NOMO-1 treated with dmso at 0.1 percent for 144 hours (cell line): Measurements from ENCODE around the gene CACNA1F.

ENCODE experiments used
- DNase-seq: peaks from one replicate; lab custom pipeline; 2025; ENCODE audit not compliant: unreplicated experiment; lab: John Stamatoyannopoulos, UW

CACNA1F gene

GRCh38 chrX:49199906-49200771 lies 33.0 kb downstream of the CACNA1F start, which contains the start of gene SYP:
Gene SYP, minus strand, starts transcription at chrX:49200193. Its CDS starts 7 bp downstream, at chrX:49200186.
- DNase-seq = peak; percentile 60

GRCh38 chrX:49199315-49199595 lies 33.9 kb downstream of the CACNA1F start:
- DNase-seq = no peak

DNA sequence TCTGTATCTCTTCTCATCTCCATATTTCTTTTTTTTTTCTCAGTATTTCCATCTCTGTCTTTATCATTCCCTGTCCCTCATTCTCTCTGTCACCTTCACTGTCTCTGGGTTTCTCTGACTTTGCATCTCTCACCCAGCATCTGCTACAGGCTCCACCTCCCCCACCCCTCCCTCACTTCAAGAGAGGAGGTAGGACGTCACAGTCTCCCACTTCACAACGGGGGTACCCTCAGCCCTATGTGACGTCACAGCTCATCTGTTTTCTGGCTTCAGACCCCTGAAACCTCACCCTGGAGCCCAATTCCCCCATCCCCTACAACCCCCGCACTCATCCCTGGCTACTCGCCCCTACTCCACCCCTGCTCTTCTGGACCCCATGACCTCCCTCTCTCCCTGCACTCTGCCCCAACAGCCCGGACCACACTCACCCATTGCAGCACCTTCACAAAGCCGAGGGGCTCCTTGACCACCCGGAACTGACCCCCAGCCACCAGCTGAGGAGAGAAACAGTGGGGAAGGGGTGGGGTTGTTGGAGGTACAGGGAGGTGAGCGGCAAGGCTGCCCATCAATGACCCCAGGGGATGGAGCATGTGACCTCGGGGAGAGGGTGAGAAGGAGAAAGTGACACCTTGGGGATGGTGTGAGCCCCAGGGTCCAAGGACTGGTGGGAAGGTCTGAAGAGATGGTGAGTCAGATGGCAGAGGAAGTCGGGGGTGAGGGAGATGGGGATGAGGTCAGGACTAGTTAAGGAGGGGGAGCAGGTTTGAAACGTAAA lies 34.4 kb downstream of the CACNA1F start:
- no peak for DNase-seq

DNA sequence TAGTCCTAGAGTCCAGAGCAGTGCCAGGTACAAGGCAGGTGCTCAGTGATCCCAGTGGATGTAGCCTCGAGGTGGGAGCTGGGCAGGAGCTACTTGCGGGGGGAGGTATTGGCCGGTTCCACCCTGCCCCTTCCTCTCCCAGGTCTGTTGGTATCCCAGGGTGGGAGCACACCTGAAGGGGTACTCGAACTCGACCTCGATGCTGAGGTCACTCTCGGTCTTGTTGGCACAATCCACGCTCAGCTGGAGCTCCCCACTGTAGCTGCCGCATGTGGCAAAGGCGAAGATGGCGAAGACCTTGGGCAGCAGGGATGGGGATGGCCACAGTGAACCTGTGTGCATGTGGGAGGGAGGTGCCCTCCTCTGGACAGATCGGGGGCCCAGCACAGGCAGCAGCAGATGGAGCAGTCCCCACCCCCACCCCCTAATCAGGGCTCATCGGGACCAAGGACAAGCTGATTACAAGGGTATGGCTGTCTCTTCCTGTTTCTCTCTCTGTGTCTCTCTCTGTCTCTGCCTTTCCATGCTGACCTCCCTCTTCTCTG lies 35.5 kb downstream of the CACNA1F start:
- DNase-seq = no peak

DNA sequence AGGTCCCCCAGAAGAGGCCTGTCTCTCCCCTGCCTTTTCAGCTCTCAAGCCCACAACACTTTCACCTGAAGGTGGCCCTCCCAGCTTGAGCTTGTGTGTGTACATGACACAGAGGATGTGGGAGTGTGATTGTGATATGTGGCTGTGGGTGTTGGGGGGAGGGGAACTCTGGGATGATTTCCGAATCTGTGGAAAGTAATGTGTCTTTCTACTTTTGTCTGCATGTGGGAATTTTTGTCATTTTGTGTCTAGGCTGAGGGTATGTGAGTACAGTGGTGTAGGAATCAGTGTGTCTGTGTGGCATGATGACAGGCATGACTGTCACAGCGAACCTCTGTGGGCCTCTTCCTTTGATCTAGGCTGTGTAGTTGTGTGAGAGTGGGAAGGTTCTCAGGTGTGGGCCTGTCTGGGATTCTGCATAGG lies 39.6 kb downstream of the CACNA1F start:
- DNase-seq = no peak

- no peak for DNase-seq
Measured at GRCh38 chrX:49192722-49193328, 40.3 kb downstream of the CACNA1F start.

- DNase-seq = no peak
Measured at GRCh38 chrX:49191574-49192011, 41.5 kb downstream of the CACNA1F start.

- peak; percentile 97 for DNase-seq
Measured at GRCh38 chrX:49190821-49191573, 42.1 kb downstream of the CACNA1F start.

GRCh38 chrX:49189606-49190005 lies 43.5 kb downstream of the CACNA1F start:
- DNase-seq = no peak

DNA sequence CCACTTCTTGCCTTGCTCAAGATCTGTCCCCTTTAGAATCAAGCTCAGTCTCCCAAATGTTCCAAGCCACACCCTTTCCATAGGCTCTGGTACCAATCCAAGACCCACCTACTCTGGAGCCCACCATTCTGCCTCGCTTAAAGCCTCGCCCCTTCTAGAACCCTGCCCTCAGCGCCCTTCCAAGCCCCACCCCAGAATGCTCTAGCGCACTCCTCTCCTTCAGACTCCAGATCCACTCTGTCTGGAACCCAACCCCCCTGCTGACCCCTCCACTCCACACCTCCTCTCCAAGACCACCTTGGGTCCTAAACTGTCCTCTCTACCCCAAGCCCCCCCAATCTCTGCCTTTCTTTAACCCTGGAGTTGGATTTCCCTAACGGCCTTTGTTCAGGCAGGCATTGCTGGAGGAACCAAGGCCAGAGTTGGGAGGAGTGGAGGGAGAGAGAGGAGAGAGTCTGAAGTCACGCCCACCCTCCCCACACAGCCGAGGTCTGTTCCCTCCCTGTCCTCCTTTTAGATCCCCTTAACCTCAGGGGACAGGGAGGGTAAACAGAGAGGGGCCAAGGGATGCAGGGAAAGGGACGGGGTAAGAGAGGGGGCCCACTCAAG lies 44.6 kb downstream of the CACNA1F start:
- DNase-seq = no peak

DNA sequence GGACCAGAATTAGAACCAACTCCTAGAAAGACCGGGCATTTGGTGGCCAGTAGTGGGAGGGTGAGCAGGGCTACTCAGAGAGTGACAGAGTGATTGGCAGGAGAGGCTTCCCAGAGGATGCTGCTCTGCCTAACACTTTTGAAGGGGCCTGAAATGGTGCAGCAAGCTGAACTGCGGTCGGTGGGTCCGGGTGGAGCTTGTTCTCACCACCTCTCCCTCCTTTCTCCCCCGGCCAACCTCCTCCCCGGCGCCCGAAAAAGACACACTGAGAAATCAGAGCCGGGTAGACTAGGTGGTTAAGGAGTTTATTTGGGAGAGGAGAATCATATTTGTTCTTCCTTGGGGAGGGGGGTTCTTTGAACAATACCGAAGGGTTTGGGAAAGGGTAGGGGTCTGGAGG lies 45.6 kb downstream of the CACNA1F start:
- no peak for DNase-seq

GRCh38 chrX:49187028-49187394 lies 46.1 kb downstream of the CACNA1F start:
- no peak for DNase-seq

- DNase-seq = peak; percentile 63
Measured at GRCh38 chrX:49186125-49187027, 46.8 kb downstream of the CACNA1F start, which contains the start of gene PRICKLE3. Gene PRICKLE3, minus strand, starts transcription at chrX:49186373. Its CDS starts 76 bp downstream, at chrX:49186297.

DNA sequence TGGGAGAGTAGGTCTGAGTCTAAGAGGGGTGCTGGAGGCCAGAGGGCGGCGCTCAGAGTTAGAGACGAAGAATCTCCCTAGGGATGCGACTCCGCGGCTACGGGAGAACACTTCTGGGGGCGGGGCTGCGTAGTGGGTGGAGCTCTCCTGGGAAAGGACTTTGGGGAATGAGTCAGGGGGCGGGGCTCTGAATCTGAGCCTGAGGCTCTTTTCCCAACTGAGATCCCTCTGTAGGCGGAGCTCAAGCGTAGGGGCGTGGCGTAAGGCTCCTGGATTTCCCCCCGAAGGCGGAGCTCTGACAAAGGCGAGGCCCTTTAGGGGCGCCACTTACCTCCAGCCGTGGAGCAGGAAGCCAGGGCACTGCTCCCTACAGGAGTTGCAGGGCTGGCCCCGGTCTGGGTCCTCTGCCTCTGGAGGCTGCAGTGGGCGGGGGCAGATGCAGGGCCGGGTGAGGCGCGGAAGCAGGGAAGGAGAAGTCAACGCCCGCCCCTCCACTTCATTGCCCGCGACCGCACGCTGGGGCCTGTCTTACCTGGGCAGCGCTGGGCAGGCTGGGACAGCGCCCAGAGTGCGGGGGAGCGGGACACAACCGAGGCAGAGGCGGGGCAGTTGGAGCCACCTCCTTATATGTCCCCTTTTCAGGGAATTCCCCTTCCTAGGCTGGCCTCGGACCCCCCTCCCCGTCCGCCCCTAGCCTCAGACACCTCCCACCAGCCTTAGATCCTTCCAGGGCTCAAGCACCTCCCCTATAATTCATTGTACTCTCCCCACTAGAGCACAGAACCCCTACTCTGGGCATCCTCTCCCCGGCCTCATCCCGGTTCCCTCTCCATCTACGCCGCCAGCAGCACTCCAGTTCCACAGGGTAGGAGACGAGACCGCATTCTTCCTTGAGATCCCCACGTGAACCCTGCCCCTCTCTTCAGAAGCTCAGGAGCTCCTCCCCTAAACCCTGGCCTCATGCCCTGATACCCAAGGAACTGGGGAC lies 48.6 kb downstream of the CACNA1F start:
- DNase-seq = peak; percentile 14

DNA sequence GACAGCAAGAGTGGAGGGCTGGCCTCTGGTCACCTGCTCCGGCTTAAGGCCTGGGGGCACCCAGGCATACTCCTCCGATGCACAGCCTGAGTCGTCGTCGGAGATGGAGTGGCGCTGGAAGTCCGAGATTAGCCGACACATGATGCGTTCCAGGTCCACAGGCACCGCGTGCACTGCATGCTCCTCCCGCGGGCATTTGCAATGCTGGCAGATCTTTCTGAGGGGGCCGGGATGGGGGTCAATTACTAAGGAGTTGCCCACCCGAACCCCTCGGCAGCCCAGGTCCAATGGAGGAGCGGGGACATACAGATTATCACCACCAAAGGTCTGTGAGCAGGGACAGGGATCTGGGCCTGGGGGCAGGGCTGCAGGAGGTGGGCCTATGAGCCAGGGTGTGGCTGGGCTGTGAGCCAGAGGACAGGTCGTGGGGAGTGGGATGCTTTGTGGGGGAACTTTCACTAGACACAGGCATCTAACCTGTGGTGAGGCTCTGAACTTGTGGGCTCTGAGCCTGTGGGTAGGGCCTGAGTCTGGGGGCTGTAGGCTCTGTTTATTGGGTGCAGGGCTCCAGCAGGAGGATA lies 49.3 kb downstream of the CACNA1F start:
- DNase-seq = no peak

DNA sequence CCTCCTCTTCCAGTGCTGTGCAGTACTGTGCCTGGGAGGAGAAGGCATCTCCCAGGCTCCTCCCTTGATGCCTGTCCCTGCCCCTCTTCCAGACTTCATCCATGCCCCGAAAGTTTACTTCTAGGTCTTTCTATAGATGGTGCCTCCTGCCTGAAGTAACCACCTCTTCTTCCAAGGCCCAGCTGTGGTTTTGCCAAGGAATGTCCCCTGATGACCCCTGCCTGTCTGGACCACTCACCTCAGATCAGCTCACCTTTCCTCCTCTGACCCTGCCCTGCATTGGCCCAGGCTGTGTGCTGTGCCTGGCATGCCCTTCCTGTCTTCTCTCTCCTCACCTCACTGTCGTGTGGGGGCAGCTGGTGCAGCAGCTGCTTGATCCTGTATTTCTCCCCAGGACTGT lies 53.8 kb downstream of the CACNA1F start:
- DNase-seq = no peak

- DNase-seq = no peak
Measured at GRCh38 chrX:49178537-49178936, 54.6 kb downstream of the CACNA1F start.
